GM23248 (cell line): ENCODE measurements around the gene PPP1R1C. TPM values are rescaled to one million over a fixed set of nuclear protein-coding genes. Genes with fewer than 3 reads are reported as not detected.

Experiments
- DNase-seq: peaks from one replicate; pipeline ENCODE4 v3.0.0-alpha.2; 2015
- H2AFZ ChIP-seq: fragments of 200-600 bp; sonication (generic); 2 replicates; pipeline ENCODE4 v1.6.1; 2016; ENCODE audit warnings: antibody characterized with exemption
- H3F3A ChIP-seq: fragments of 200-600 bp; sonication (generic); 2 replicates; pipeline ENCODE4 v1.6.1; 2016; ENCODE audit warnings: mild to moderate bottlenecking, antibody characterized with exemption, mixed run types; ENCODE audit not compliant: insufficient read depth
- H3K27ac ChIP-seq: fragments of 200-600 bp; sonication (generic); 2 replicates; pipeline ENCODE4 v1.5.1; 2016; ENCODE audit warnings: mild to moderate bottlenecking
- H3K27me3 ChIP-seq: fragments of 200-600 bp; sonication (generic); replicated peaks from 2 replicates; pipeline ENCODE4 v1.6.1; 2016; ENCODE audit warnings: mild to moderate bottlenecking; ENCODE audit not compliant: insufficient read depth
- H3K36me3 ChIP-seq: fragments of 200-600 bp; sonication (generic); 2 replicates; pipeline ENCODE4 v1.6.1; 2016; ENCODE audit warnings: low read depth, mild to moderate bottlenecking
- H3K4me1 ChIP-seq: fragments of 200-600 bp; sonication (generic); 2 replicates; pipeline ENCODE4 v1.6.1; 2016; ENCODE audit warnings: mild to moderate bottlenecking; ENCODE audit not compliant: insufficient read depth
- H3K4me2 ChIP-seq: fragments of 200-600 bp; sonication (generic); one replicate; pipeline ENCODE4 v1.6.1; 2016; ENCODE audit warnings: mild to moderate bottlenecking; ENCODE audit not compliant: unreplicated experiment
- H3K4me3 ChIP-seq: fragments of 200-600 bp; sonication (generic); 2 replicates; pipeline ENCODE4 v1.5.1; 2016; ENCODE audit warnings: mild to moderate bottlenecking
- H3K79me2 ChIP-seq: fragments of 200-600 bp; sonication (generic); 2 replicates; pipeline ENCODE4 v1.6.1; 2016; ENCODE audit warnings: mild to moderate bottlenecking; ENCODE audit not compliant: insufficient read depth
- H3K9ac ChIP-seq: fragments of 200-600 bp; sonication (generic); 2 replicates; pipeline ENCODE4 v1.6.1; 2016; ENCODE audit warnings: mild to moderate bottlenecking
- H3K9me2 ChIP-seq: fragments of 200-600 bp; sonication (generic); 2 replicates; pipeline ENCODE4 v1.6.1; 2016; ENCODE audit warnings: mixed run types, mild to moderate bottlenecking, moderate library complexity; ENCODE audit not compliant: insufficient read depth
- H3K9me3 ChIP-seq: fragments of 200-600 bp; sonication (generic); one replicate; pipeline ENCODE4 v1.6.1; 2017; ENCODE audit warnings: low read depth
- H4K20me1 ChIP-seq: fragments of 200-600 bp; sonication (generic); 2 replicates; pipeline ENCODE4 v1.6.0; 2016; ENCODE audit not compliant: insufficient read depth
- EZH2 ChIP-seq: fragments of 200-600 bp; sonication (generic); IDR thresholded peaks from 2 replicates; pipeline ENCODE4 v1.6.1; 2018; ENCODE audit warnings: antibody characterized with exemption, mild to moderate bottlenecking; ENCODE audit not compliant: insufficient read depth, poor library complexity, severe bottlenecking
- EZH2phosphoT487 ChIP-seq: fragments of 200-600 bp; sonication (generic); IDR thresholded peaks from 2 replicates; pipeline ENCODE4 v1.6.1; 2018; ENCODE audit warnings: antibody characterized with exemption, moderate library complexity, mild to moderate bottlenecking, low read depth; ENCODE audit not compliant: insufficient read depth
- WGBS, 2 experiments: methylation state at CpG; one replicate each; pipeline ENCODE4 v1.1.6; 2015 to 2017; ENCODE audit warnings: low lambda C conversion rate in 2 of 2, low coverage in 1 of 2; ENCODE audit errors: missing lambda C conversion rate in 2 of 2; 5-methylcytosine and 5-hydroxymethylcytosine counted together
- in situ Hi-C: fragments of 300-500 bp; cut with MboI; formaldehyde crosslinking; loops from 2 replicates; pipeline ENCODE4 v1.15.0; 2020
- polyA plus RNA-seq: library from polyadenylated mRNA; unstranded; fragments of >200 nt; fragmentation: Nextera tagmentation; extraction: Ambion mirVana; gene quantifications from 2 replicates; pipeline ENCODE4 v1.2.1, GENCODE V29; 2016
- total RNA-seq: library from RNA; depleted of rRNA; stranded (reverse); fragments of >200 nt; shearing (Covaris generic); gene quantifications from 2 replicates; pipeline ENCODE4 v1.2.3, GENCODE V29; 2014

Gene PPP1R1C
- total and polyA plus RNA-seq, 2 experiments from 2014 or later, result not detected

DNA sequence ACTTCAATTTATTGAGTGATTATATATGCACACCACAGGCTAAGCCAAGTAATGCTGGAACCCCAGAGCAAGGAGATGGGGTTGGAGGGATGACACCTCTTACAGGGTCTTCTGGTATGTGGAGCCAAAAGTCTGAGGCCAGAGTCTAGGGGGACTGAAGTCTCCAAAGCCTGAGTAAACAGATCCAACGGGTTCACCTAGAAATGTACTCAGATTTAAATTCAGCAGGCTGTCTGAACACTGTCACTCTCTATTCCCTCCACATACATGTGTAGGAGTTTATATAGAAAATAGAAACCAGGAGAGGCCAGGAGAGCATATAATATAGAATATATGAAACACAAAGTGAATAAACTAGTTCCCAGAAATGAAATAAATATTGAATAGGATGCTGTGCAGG lies 76.1 kb downstream of the PPP1R1C start:
- Histone ChIP-seq H3K79me2 (no peaks in the 10 kb centered on the region), H3K4me1 (peaks cover 4% of the 10 kb centered on the region; the same call in 1 of the 2 replicates), H3K4me3 (no peak overlapping the region), H3K27me3 (no peaks in the 10 kb centered on the region), H3K9me2 (no peaks in the 10 kb centered on the region), H2AFZ (no peak overlapping the region), H3K36me3 (no peaks in the 10 kb centered on the region), H3F3A (peaks cover 10% of the 10 kb centered on the region), H3K27ac (no peak overlapping the region), H3K9ac (no peak overlapping the region), H4K20me1 (no peaks in the 10 kb centered on the region), H3K4me2 (no peak overlapping the region), H3K9me3 (no peaks in the 10 kb centered on the region)
- in situ Hi-C loops, result no loop called here
- DNase-seq, result no peak
- WGBS, 2 experiments, result 41 to 69% methylated on average over 1 of the region's 1 CpG
- TF ChIP-seq EZH2phosphoT487 (no peak), EZH2 (no peak)

DNA sequence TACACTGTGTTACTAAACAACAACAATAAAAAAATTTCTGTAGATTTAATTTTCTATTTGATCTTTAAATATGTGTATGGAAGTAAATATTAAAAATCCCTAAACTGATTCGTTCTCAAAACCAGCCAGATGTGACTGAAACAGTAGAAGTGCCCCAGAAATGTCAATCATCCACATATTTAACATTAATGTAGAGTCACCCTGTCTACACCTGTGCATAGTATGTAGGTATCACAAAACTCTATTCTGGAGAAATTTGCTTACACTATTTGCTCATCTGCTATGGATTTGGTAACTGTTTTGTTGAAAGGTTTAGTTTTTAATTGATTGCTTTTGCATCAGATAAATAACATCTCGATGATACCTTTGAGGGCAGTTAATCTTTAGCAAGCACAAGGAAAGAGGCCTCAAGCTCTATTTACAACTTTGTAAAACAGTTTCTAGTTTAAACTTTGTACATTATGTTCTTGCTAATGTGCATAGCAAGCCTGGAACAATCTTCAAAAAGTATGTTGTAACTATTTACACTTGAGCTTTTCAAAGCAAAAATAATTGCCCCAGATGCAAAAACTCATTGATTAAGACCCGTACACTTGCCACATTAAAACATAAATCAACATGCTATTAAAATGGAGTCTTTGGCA lies 76.8 kb downstream of the PPP1R1C start:
- no peaks in the 10 kb centered on the region for H3K9me2 ChIP-seq
- H4K20me1 ChIP-seq, result no peaks in the 10 kb centered on the region
- no peaks in the 10 kb centered on the region for H3K36me3 ChIP-seq
- in situ Hi-C loops, result no loop called here
- H3K9ac ChIP-seq, result no peak overlapping the region
- H3F3A ChIP-seq, result peaks cover 15% of the 10 kb centered on the region
- no peak overlapping the region for H3K27ac ChIP-seq
- no peak for DNase-seq
- WGBS, 2 experiments, result 79 to 81% methylated on average over 3 of the region's 3 CpGs
- no peaks in the 10 kb centered on the region for H3K9me3 ChIP-seq
- TF ChIP-seq EZH2, result no peak
- TF ChIP-seq EZH2phosphoT487, result no peak
- H3K79me2 ChIP-seq, result no peaks in the 10 kb centered on the region
- H3K27me3 ChIP-seq, result no peaks in the 10 kb centered on the region
- H2AFZ ChIP-seq, result no peak overlapping the region
- no peak overlapping the region for H3K4me2 ChIP-seq
- H3K4me3 ChIP-seq, result no peak overlapping the region
- H3K4me1 ChIP-seq, result peaks cover 10% of the 10 kb centered on the region

DNA sequence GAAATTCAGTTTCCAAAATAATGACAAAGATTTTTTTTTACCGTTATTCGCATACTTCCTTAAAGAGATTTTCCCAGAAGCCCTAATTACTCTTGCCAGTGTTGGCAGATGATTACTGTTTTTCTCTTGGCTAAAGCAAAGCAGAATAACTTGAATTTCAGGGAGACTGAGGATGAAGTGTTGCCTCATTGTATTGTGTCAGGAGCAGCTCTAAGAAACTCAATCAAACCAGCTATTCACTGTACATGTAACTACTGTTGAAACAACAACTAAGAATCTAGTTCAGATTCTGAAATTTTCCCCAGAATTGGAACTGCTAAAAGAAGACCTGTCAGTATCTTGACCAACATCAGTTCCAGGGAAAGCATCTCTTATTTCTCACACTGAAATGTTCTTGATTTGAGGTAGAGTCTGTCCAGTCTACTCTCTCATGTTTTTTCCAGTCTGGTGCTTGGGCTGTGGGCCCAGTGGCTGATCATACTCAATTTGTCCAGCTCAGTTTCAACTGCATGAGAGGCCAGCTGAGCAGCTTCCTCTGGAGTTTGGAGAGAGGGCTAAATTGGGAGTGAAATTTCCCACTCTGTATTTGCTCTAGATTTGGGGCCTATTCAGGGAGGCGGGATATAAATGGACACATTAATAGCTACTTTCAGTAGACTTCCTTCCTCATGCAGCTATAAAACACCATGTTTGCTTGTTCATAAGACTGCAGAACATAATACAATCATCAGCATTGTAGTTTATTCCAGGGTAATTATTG lies 78.5 kb downstream of the PPP1R1C start:
- DNase-seq, result no peak
- in situ Hi-C loops, result no loop called here
- WGBS, 2 experiments, result 93 to 96% methylated on average over 3 of the region's 3 CpGs
- Histone ChIP-seq H3K27me3 (no peaks in the 10 kb centered on the region), H3K4me2 (no peak overlapping the region), H3K9me2 (no peaks in the 10 kb centered on the region), H3K9ac (no peak overlapping the region), H3K36me3 (no peaks in the 10 kb centered on the region), H2AFZ (no peak overlapping the region), H3K9me3 (no peaks in the 10 kb centered on the region), H3K79me2 (no peaks in the 10 kb centered on the region), H3K4me1 (peaks cover 21% of the 10 kb centered on the region), H3F3A (peaks cover 18% of the 10 kb centered on the region), H3K4me3 (no peak overlapping the region), H3K27ac (no peak overlapping the region), H4K20me1 (no peaks in the 10 kb centered on the region)
- TF ChIP-seq EZH2phosphoT487 (no peak), EZH2 (no peak)

DNA sequence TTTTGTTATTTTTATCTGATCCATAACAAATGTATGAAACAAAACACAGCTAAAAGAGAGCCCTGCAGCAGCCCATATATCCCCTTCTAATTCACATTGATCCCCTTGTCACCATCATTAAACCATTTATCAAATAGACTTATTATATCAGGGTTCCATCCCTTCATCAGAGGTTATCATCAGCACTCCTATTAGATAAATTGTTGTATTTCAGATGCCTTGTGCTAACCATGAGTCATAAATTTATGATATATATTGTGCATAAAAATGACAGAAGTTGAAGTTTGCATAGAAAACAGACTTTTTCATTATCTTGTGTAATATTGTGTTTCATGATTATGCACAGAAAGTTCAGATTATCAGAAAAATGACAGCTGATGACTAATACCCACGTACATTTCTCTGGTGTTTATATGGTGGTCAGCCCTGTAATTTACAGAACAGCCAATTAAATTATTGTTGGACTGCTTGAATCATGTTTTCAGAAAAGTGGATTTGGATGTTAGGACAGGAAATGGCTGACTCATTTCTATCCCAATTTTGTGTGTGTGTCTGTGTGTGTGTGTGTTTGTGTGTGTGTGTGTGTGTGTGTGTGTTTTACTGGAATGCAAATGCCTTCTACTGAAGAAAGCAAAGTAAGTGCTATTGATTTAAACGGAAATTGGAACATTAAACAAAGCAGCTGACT lies 80.9 kb downstream of the PPP1R1C start:
- H3K79me2 ChIP-seq, result no peaks in the 10 kb centered on the region
- H3K9me2 ChIP-seq, result no peaks in the 10 kb centered on the region
- H3K9ac ChIP-seq, result no peak overlapping the region
- TF ChIP-seq EZH2, result no peak
- TF ChIP-seq EZH2phosphoT487, result no peak
- H4K20me1 ChIP-seq, result no peaks in the 10 kb centered on the region
- peaks cover 18% of the 10 kb centered on the region for H3F3A ChIP-seq
- peak overlapping the region; percentile 37 for H3K4me2 ChIP-seq
- in situ Hi-C loops, result no loop called here
- H3K4me1 ChIP-seq, result peaks cover 21% of the 10 kb centered on the region
- WGBS, 2 experiments, result 4 to 10% methylated on average over 2 of the region's 2 CpGs
- no peak overlapping the region for H2AFZ ChIP-seq
- peak; percentile 80 for DNase-seq
- no peaks in the 10 kb centered on the region for H3K9me3 ChIP-seq
- no peaks in the 10 kb centered on the region for H3K27me3 ChIP-seq
- no peak overlapping the region for H3K4me3 ChIP-seq
- H3K36me3 ChIP-seq, result no peaks in the 10 kb centered on the region
- H3K27ac ChIP-seq, result no peak overlapping the region
